Neural cell (in vitro differentiated cells): Measurements from ENCODE around the gene P2RY6.

Experiments used
- CTCF ChIP-seq: fragments of 450-650 bp; IDR thresholded peaks from 2 replicates; pipeline ENCODE4 v1.5.1; 2014; ENCODE audit warnings: antibody characterized with exemption, mild to moderate bottlenecking, moderate library complexity; ENCODE audit not compliant: poor library complexity, severe bottlenecking
- EZH2 ChIP-seq: fragments of 200-600, 300-800 bp; shearing (Covaris generic), sonication (generic); IDR thresholded peaks from 2 replicates; pipeline ENCODE4 v1.6.1; 2014; ENCODE audit warnings: antibody characterized with exemption, low read length, borderline replicate concordance, mild to moderate bottlenecking; ENCODE audit not compliant: insufficient read depth, poor library complexity, severe bottlenecking
- RAD21 ChIP-seq: fragments of 450-650 bp; conservative IDR thresholded peaks from 2 replicates; pipeline ENCODE4 v1.6.1; 2014; ENCODE audit warnings: antibody characterized with exemption, mild to moderate bottlenecking, moderate library complexity
- REST ChIP-seq: IDR thresholded peaks from 2 replicates; pipeline ENCODE4 v1.6.1; 2012; ENCODE audit warnings: borderline replicate concordance
- SMC3 ChIP-seq: fragments of 450-650 bp; conservative IDR thresholded peaks from 2 replicates; pipeline ENCODE4 v1.6.1; 2014; ENCODE audit warnings: antibody characterized with exemption, mild to moderate bottlenecking, moderate library complexity; ENCODE audit not compliant: poor library complexity
- TAF1 ChIP-seq: IDR thresholded peaks from 2 replicates; pipeline ENCODE4 v1.6.1; 2012; ENCODE audit warnings: low read depth

GRCh38 chr11:73239111-73239521, 33.0 kb upstream of the P2RY6 start:
- no peak for TF ChIP-seq EZH2
- no peak for TF ChIP-seq REST
- no peak for TF ChIP-seq RAD21
- TF ChIP-seq CTCF, result no peak
- no peak for TF ChIP-seq SMC3
- TF ChIP-seq TAF1, result no peak
